AG10803 (cell line): Measurements from ENCODE around the gene PIGC.

Experiments
- DNase-seq: peaks from one replicate; pipeline ENCODE4 v3.0.0; 2010; ENCODE audit warnings: low read depth
- H3K4me3 ChIP-seq: 2 replicates; pipeline ENCODE4 v1.5.1; 2011; ENCODE audit warnings: mild to moderate bottlenecking, low read length, control low read depth
- TF ChIP-seq, protein P1 (sequence below): conservative IDR thresholded peaks from 2 replicates; pipeline ENCODE4 v1.5.1; 2011; ENCODE audit warnings: mild to moderate bottlenecking, low read length, control low read depth, inconsistent platforms

Gene PIGC

GRCh38 chr1:172395576-172395975 is 48.3 kb downstream of the PIGC start:
- no peak overlapping the region for H3K4me3 ChIP-seq
- TF ChIP-seq, protein P1, sequence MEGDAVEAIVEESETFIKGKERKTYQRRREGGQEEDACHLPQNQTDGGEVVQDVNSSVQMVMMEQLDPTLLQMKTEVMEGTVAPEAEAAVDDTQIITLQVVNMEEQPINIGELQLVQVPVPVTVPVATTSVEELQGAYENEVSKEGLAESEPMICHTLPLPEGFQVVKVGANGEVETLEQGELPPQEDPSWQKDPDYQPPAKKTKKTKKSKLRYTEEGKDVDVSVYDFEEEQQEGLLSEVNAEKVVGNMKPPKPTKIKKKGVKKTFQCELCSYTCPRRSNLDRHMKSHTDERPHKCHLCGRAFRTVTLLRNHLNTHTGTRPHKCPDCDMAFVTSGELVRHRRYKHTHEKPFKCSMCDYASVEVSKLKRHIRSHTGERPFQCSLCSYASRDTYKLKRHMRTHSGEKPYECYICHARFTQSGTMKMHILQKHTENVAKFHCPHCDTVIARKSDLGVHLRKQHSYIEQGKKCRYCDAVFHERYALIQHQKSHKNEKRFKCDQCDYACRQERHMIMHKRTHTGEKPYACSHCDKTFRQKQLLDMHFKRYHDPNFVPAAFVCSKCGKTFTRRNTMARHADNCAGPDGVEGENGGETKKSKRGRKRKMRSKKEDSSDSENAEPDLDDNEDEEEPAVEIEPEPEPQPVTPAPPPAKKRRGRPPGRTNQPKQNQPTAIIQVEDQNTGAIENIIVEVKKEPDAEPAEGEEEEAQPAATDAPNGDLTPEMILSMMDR = no peak
- no peak for DNase-seq

DNA sequence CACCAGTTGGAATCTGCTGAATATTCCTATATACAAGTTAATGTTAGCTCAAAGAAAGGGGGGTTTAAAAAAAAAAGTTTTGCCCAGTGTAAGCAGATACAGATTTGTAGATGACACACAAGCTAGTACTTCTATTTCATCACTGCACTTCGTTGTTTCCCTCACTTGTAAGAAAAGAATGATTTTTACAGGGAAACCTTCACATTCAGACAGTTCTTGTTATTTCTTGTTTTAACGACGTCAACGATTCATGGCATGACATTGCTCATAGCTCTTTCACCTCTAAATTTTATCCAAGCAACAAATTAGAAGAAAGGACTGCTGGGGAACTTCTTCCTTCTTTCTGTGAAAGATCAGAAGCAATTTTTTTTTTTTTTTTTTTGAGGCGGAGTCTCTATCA is 49.1 kb downstream of the PIGC start:
- TF ChIP-seq, protein P1 = no peak
- peak; percentile 58 for DNase-seq
- no peak overlapping the region for H3K4me3 ChIP-seq

DNA sequence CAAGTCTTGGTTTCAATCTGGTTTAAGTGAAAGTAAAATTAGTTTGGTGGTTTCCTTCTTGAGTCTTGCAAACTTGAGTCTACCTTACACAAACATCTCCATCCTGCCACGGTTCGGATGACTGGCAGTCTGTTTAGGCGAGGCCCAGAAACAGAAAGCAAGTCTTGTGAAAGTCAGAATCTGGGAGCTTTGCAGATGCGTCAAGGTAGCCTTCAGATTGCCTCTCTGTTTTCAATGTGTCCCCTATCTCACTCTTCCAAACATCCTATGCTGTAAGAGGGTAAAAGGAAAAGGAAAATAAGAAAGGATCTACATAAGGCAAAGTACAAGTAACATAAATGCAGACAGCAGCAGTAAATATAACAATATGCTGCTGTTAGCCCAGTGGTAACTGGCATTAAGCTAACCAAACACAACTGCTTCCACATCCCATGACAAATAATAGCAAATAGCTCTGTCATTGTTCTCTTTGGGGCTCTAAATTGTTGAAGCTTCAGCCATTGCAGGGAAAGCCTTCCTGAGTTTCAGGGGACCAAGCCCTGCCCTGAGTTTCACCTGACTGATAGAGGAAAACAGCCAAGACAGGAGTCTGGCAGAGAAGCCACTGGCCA is 49.6 kb downstream of the PIGC start:
- DNase-seq = peak; percentile 38

GRCh38 chr1:172393354-172393753 is 50.5 kb downstream of the PIGC start:
- no peak for DNase-seq
- no peak overlapping the region for H3K4me3 ChIP-seq

More for the DNA sequence above, 49.6 kb downstream of the PIGC start:
- TF ChIP-seq, protein P1 = no peak
- no peak overlapping the region for H3K4me3 ChIP-seq

GRCh38 chr1:172391976-172392375 is 51.9 kb downstream of the PIGC start:
- DNase-seq = peak; percentile 62
- TF ChIP-seq, protein P1 = no peak
- no peak overlapping the region for H3K4me3 ChIP-seq

More at GRCh38 chr1:172393354-172393753, 50.5 kb downstream of the PIGC start:
- TF ChIP-seq, protein P1 = no peak
